Upper lobe of left lung (tissue), 6 donors: ENCODE results near the gene PRKAR2B. TPM values are rescaled to one million over a fixed set of nuclear protein-coding genes. Genes with fewer than 3 reads are reported as not detected.

Source experiments
- ATAC-seq, 2 donors: fragments of 200-7000 bp; cut with Tn5 transposase; one replicate each; pipeline ENCODE4 v1.9.1; 2022; ENCODE audit warnings: mild to moderate bottlenecking in 2 of 2, moderate library complexity in 2 of 2; ENCODE audit not compliant: low FRiP score in 2 of 2
- DNase-seq, 2 donors: peaks; one replicate each; pipeline ENCODE4 v3.0.0-alpha.2; 2019 to 2020
- H3K27ac ChIP-seq, 4 donors: fragments of 200-600 bp; sonication (generic); one replicate each; pipeline ENCODE4 v1.5.1; 2016 to 2019
- H3K27me3 ChIP-seq, 4 donors: fragments of 200-600 bp; sonication (generic); one replicate each; pipeline ENCODE4 v1.5.1; 2017 to 2019
- H3K36me3 ChIP-seq, 4 donors: fragments of 200-600 bp; sonication (generic); one replicate each; pipeline ENCODE4 v1.5.1; 2016 to 2019
- H3K4me1 ChIP-seq, 4 donors: fragments of 200-600 bp; sonication (generic); one replicate each; pipeline ENCODE4 v1.5.1; 2018 to 2019
- H3K4me3 ChIP-seq, 4 donors: fragments of 200-600 bp; sonication (generic); one replicate each; pipeline ENCODE4 v1.5.1; 2017 to 2019; ENCODE audit warnings: mild to moderate bottlenecking in 2 of 4, moderate library complexity in 1 of 4
- H3K9me3 ChIP-seq, 4 donors: fragments of 200-600 bp; sonication (generic); one replicate each; pipeline ENCODE4 v1.5.1; 2018 to 2019
- EP300 ChIP-seq, 4 donors: sonication (generic); formaldehyde crosslinking; IDR thresholded peaks; one replicate each; pipeline ENCODE4 v1.5.1; 2017; ENCODE audit warnings: antibody characterized with exemption in 4 of 4, control low read depth in 2 of 4
- POLR2A ChIP-seq, 4 donors: fragments of 450-650 bp; IDR thresholded peaks; one replicate each; pipeline ENCODE4 v1.5.1; 2016 to 2017; ENCODE audit warnings: antibody characterized with exemption in 4 of 4, mild to moderate bottlenecking in 2 of 4
- POLR2AphosphoS5 ChIP-seq, 2 donors: sonication (generic); formaldehyde crosslinking; IDR thresholded peaks; one replicate each; pipeline ENCODE4 v1.5.1; 2017; ENCODE audit warnings: antibody characterized with exemption in 2 of 2
- WGBS, 2 donors: methylation state at CpG; one replicate each; pipeline ENCODE4 v1.1.5; 2017 to 2018; 5-methylcytosine and 5-hydroxymethylcytosine counted together
- total RNA-seq, 6 donors: library from RNA; depleted of rRNA in 4 of 6; stranded (reverse); fragments of >200 nt in 4 of 6; gene quantifications; one replicate each; pipeline versions ENCODE4 v1.1.0 to v1.2.1, GENCODE V29; 2016 to 2021
- TF ChIP-seq, protein P1 (sequence below), 6 experiments: fragments of 450-650 bp in 4 of 6; fragments of 200-600 bp in 2 of 6; sonication (generic) in 2 of 6; IDR thresholded peaks; one replicate each; pipeline ENCODE4 v1.5.1; 2016 to 2019; ENCODE audit warnings: antibody characterized with exemption in 6 of 6
- donor health status: DM: no; HTN: no; CAD: no; lungs with moderate emphysema.
- donor health status: DM: no; HTN: yes; CAD: no; lungs with severe emphysema.

Gene PRKAR2B
- total RNA-seq, 6 donors from 2014 or later: 6.5 to 24.1 (median 9.8) TPM

- Histone ChIP-seq H3K9me3 (no peaks in the 10 kb centered on the region), H3K27me3 (no peaks in the 10 kb centered on the region), H3K27ac (no peak overlapping the region), H3K36me3 (no peaks in the 10 kb centered on the region), H3K4me3 (no peak overlapping the region), H3K4me1 (peaks cover 0 to 7% (median 4%) of the 10 kb centered on the region in 4 donors)
- TF ChIP-seq POLR2AphosphoS5 (IDR thresholded peaks at IDR 0.05) (no peak), EP300 (IDR thresholded peaks at IDR 0.05) (no peak), POLR2A (IDR thresholded peaks at IDR 0.05) (no peak)
- TF ChIP-seq, protein P1, sequence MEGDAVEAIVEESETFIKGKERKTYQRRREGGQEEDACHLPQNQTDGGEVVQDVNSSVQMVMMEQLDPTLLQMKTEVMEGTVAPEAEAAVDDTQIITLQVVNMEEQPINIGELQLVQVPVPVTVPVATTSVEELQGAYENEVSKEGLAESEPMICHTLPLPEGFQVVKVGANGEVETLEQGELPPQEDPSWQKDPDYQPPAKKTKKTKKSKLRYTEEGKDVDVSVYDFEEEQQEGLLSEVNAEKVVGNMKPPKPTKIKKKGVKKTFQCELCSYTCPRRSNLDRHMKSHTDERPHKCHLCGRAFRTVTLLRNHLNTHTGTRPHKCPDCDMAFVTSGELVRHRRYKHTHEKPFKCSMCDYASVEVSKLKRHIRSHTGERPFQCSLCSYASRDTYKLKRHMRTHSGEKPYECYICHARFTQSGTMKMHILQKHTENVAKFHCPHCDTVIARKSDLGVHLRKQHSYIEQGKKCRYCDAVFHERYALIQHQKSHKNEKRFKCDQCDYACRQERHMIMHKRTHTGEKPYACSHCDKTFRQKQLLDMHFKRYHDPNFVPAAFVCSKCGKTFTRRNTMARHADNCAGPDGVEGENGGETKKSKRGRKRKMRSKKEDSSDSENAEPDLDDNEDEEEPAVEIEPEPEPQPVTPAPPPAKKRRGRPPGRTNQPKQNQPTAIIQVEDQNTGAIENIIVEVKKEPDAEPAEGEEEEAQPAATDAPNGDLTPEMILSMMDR (IDR thresholded peaks at IDR 0.05): no peak
- WGBS, 2 donors: 80 to 86% methylated on average over 4 of the region's 4 CpGs
- DNase-seq (no peak), ATAC-seq (no peak)
Measured at GRCh38 chr7:107145067-107145838, 100.7 kb downstream of the PRKAR2B start.

DNA sequence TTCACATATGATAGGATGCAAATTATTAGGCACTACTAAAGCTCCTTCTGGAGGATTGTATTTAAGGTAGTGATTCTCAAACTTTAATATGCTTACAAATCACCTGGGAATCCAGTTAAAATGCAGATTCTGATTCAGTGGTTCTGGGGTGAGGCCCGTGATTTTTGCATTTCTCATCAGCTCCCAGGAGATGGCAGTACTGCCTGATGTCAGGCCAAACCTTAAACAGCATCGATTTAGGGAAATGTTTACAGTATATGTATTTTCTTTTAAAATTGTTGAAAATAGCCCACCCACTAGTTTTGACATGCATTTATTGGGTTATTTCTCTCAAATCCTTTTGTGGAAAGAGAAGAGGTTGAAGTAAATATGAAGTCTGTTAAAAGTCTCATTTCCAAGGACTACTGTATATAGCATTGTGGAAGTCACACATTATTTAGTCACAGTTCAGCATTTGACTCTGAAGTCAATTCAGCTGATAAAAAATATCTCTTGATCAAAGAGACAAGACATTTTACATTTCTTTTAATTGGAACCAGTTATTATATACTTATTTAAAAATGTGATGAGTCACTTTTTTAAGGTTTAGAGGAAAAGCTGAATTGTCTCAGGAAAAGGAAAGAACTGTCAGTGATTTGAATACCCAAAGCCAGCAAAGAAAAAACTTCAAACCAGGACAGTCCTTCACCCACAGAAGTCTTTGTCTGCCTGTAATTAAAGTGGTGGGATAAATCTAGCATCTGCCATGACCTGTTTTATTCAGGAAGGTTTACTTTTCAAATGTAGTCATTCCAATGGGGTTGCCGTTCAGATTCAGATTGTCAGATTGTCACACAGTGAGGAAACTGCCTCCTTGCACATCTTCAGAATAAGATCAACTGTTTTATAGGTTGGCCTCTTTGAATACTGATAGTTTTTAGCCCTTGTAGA is 103.2 kb downstream of the PRKAR2B start:
- ATAC-seq (peak in 1 of 2 donors; percentile 83), DNase-seq (peak in 1 of 2 donors; percentile 26)
- Histone ChIP-seq H3K4me3 (no peak overlapping the region), H3K27me3 (no peaks in the 10 kb centered on the region), H3K36me3 (no peaks in the 10 kb centered on the region), H3K4me1 (peaks cover 0 to 7% (median 4%) of the 10 kb centered on the region in 4 donors), H3K27ac (no peak overlapping the region), H3K9me3 (no peaks in the 10 kb centered on the region)
- TF ChIP-seq POLR2A (IDR thresholded peaks at IDR 0.05): no peak
- TF ChIP-seq, protein P1 (IDR thresholded peaks at IDR 0.05): peak; percentile 26 to 55 (median 48)
- WGBS, 2 donors: 24 to 28% methylated on average over 3 of the region's 3 CpGs

DNA sequence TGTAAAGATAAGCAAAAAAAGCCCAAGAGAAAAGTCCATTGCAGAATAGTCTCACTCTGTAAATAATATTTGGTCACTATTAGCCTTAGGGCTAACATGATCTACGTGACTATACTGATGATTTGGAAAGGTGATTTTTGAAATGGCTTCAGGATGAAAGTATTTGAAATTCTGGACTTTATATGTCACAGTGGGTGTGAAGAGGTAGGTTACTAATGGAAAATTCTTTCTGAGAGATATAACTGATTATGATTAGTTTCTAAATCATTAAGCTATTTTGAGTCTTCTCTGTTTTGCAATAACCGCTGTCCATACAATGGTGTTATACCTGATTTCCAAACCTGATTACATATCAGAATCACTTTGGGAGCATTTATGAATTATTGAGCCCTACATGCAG is 104.2 kb downstream of the PRKAR2B start:
- Histone ChIP-seq H3K9me3 (no peaks in the 10 kb centered on the region), H3K27ac (no peak overlapping the region), H3K27me3 (no peaks in the 10 kb centered on the region), H3K36me3 (no peaks in the 10 kb centered on the region), H3K4me1 (peaks cover 0 to 7% (median 4%) of the 10 kb centered on the region in 4 donors), H3K4me3 (no peak overlapping the region)
- 90 to 94% methylated on average over 2 of the region's 2 CpGs for WGBS, 2 donors
- no peak for TF ChIP-seq POLR2A (IDR thresholded peaks at IDR 0.05)
- TF ChIP-seq EP300 (IDR thresholded peaks at IDR 0.05): no peak
- TF ChIP-seq POLR2AphosphoS5 (IDR thresholded peaks at IDR 0.05): no peak
- TF ChIP-seq, protein P1 (IDR thresholded peaks at IDR 0.05): no peak
- ATAC-seq (no peak), DNase-seq (no peak)

- TF ChIP-seq, protein P1 (IDR thresholded peaks at IDR 0.05): no peak
- TF ChIP-seq POLR2AphosphoS5 (IDR thresholded peaks at IDR 0.05) (no peak), POLR2A (IDR thresholded peaks at IDR 0.05) (no peak), EP300 (IDR thresholded peaks at IDR 0.05) (no peak)
- ATAC-seq: no peak
- H3K4me1 ChIP-seq: peaks cover 0 to 7% (median 4%) of the 10 kb centered on the region in 4 donors
- no peak overlapping the region for H3K4me3 ChIP-seq
- H3K36me3 ChIP-seq: no peaks in the 10 kb centered on the region
- H3K27me3 ChIP-seq: no peaks in the 10 kb centered on the region
- DNase-seq: no peak
- H3K27ac ChIP-seq: no peak overlapping the region
- WGBS, 2 donors: 95% methylated on average over 1 of the region's 1 CpG
- H3K9me3 ChIP-seq: no peaks in the 10 kb centered on the region
Measured at GRCh38 chr7:107149863-107150262, 105.4 kb downstream of the PRKAR2B start.
